ENCODE measurements around the gene FSTL3.

- TF ChIP-seq CTCF (IDR thresholded peaks at IDR 0.05) (no peak), POLR2A (IDR thresholded peaks at IDR 0.05) (no peak)
Measured at GRCh38 chr19:682678-683320, 6.6 kb downstream of the FSTL3 start.
